Endothelial cell (in vitro differentiated cells): ENCODE measurements around the gene CYGB. TPM values are rescaled to one million over a fixed set of nuclear protein-coding genes. Genes with fewer than 3 reads are reported as not detected.

Experiments
- DNase-seq: peaks from one replicate; pipeline ENCODE4 v3.0.0; 2021; ENCODE audit warnings: low spot score
- H3K27ac Mint-ChIP-seq: one replicate; pipeline ENCODE4 v1.8.0; 2021; ENCODE audit warnings: mixed read lengths, inconsistent platforms; ENCODE audit not compliant: unreplicated experiment
- H3K27me3 Mint-ChIP-seq: one replicate; pipeline ENCODE4 v1.8.0; 2021; ENCODE audit warnings: mild to moderate bottlenecking, moderate library complexity, mixed read lengths, inconsistent platforms; ENCODE audit not compliant: unreplicated experiment
- H3K36me3 Mint-ChIP-seq: one replicate; pipeline ENCODE4 v1.8.0; 2021; ENCODE audit warnings: mild to moderate bottlenecking, low read depth, mixed read lengths, inconsistent platforms; ENCODE audit not compliant: unreplicated experiment
- H3K4me1 Mint-ChIP-seq: one replicate; pipeline ENCODE4 v1.8.0; 2021; ENCODE audit warnings: mild to moderate bottlenecking, mixed read lengths, inconsistent platforms; ENCODE audit not compliant: unreplicated experiment
- H3K4me3 Mint-ChIP-seq: one replicate; pipeline ENCODE4 v1.8.0; 2021; ENCODE audit warnings: mild to moderate bottlenecking, mixed read lengths, inconsistent platforms; ENCODE audit not compliant: unreplicated experiment
- H3K9me3 Mint-ChIP-seq: one replicate; pipeline ENCODE4 v1.8.0; 2021; ENCODE audit warnings: mixed read lengths, inconsistent platforms; ENCODE audit not compliant: unreplicated experiment
- total RNA-seq: library from RNA; stranded (reverse); fragmentation: NEBNext Ultra II Directional; extraction: Animal tissue kit (Norgen Biotek cat#: 25700); gene quantifications from one replicate; pipeline ENCODE4 v1.2.1, GENCODE V29; 2021; ENCODE audit not compliant: unreplicated experiment
- TF ChIP-seq, protein P1 (sequence below): fragments of 200-600 bp; sonication (generic); IDR thresholded peaks from one replicate; pipeline ENCODE4 v1.5.0; 2021; ENCODE audit warnings: antibody characterized with exemption; ENCODE audit not compliant: unreplicated experiment

The CYGB gene
- total RNA-seq, 1 donor from 2014 or later, result 0.51 TPM

- no peak for DNase-seq
- TF ChIP-seq, protein P1, sequence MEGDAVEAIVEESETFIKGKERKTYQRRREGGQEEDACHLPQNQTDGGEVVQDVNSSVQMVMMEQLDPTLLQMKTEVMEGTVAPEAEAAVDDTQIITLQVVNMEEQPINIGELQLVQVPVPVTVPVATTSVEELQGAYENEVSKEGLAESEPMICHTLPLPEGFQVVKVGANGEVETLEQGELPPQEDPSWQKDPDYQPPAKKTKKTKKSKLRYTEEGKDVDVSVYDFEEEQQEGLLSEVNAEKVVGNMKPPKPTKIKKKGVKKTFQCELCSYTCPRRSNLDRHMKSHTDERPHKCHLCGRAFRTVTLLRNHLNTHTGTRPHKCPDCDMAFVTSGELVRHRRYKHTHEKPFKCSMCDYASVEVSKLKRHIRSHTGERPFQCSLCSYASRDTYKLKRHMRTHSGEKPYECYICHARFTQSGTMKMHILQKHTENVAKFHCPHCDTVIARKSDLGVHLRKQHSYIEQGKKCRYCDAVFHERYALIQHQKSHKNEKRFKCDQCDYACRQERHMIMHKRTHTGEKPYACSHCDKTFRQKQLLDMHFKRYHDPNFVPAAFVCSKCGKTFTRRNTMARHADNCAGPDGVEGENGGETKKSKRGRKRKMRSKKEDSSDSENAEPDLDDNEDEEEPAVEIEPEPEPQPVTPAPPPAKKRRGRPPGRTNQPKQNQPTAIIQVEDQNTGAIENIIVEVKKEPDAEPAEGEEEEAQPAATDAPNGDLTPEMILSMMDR, result no peak
- peak overlapping the region; percentile 48 for H3K27ac Mint-ChIP-seq
- H3K36me3 Mint-ChIP-seq, result no peaks in the 10 kb centered on the region
- H3K4me3 Mint-ChIP-seq, result no peak overlapping the region
- H3K27me3 Mint-ChIP-seq, result peaks cover 8% of the 10 kb centered on the region
- H3K9me3 Mint-ChIP-seq, result no peaks in the 10 kb centered on the region
- H3K4me1 Mint-ChIP-seq, result peaks cover 17% of the 10 kb centered on the region
These were observed 46.0 kb downstream of the CYGB start for GRCh38 chr17:76491271-76492122.

DNA sequence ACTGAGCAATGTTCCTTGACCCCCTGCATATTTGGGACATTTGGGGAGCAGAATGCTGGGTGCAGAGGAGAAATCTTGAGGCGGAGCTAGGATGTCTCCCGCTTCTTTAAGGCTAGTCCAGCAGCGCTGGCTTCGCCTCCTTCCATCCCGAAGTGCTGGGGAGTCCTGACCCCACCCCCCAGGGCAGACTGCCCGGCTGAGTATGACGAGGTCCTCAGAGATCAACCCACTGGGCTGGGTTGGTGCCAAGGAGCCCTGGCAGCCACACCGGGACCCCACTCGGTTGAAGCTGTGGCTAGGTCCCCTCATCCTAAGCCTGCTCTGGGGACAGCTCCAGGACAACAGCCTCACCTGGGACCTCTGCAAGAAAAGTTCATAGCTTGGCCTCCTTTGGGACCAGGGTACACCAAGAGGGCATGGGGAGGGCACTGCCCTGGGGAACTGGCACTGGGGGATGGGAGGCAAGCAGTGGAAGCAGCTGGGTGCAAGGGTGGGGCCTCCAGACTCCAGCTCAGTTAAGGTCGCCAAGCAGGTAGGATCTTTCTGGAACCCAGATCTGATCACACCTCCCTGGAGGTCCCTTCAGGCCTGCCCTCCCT is 47.3 kb downstream of the CYGB start:
- no peak overlapping the region for H3K4me3 Mint-ChIP-seq
- H3K36me3 Mint-ChIP-seq, result no peaks in the 10 kb centered on the region
- DNase-seq, result no peak
- peaks cover 23% of the 10 kb centered on the region for H3K4me1 Mint-ChIP-seq
- no peak overlapping the region for H3K27ac Mint-ChIP-seq
- H3K27me3 Mint-ChIP-seq, result peaks cover 8% of the 10 kb centered on the region
- H3K9me3 Mint-ChIP-seq, result no peaks in the 10 kb centered on the region
- TF ChIP-seq, protein P1, result no peak

GRCh38 chr17:76487451-76488192 is 49.9 kb downstream of the CYGB start:
- H3K4me3 Mint-ChIP-seq, result no peak overlapping the region
- H3K27me3 Mint-ChIP-seq, result peaks cover 10% of the 10 kb centered on the region
- H3K4me1 Mint-ChIP-seq, result peaks cover 22% of the 10 kb centered on the region
- TF ChIP-seq, protein P1, result no peak
- H3K27ac Mint-ChIP-seq, result no peak overlapping the region
- no peaks in the 10 kb centered on the region for H3K9me3 Mint-ChIP-seq
- no peak for DNase-seq
- H3K36me3 Mint-ChIP-seq, result no peaks in the 10 kb centered on the region

DNA sequence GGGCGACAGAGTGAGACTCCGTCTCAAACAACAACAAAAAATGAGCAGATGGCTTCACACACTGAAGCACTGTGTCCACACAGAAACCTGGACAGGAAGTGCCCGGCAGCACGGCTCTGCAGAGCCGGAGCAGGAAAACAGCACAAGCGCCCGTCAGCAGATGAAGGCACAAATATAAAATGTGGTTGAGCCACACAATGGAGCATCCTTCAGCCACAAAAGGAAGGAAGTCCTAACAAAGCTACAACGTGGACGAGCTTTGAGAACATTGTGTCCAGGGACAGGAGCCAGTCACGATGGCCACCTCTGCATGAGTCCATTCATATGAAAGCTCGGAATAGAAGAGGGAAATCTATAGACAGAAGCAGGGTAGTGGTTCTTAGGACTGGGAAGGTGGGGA is 51.9 kb downstream of the CYGB start:
- TF ChIP-seq, protein P1, result no peak
- Mint-ChIP-seq H3K9me3 (no peaks in the 10 kb centered on the region), H3K27me3 (peaks cover 12% of the 10 kb centered on the region), H3K36me3 (peaks cover 5% of the 10 kb centered on the region), H3K4me1 (peaks cover 12% of the 10 kb centered on the region), H3K27ac (peak overlapping the region; percentile 82), H3K4me3 (peak overlapping the region; percentile 2)
- DNase-seq, result peak; percentile 27
